CD1c-positive myeloid dendritic cell (primary cell): ENCODE data around the gene ZSCAN32.
A peak's percentile ranks its signal among the peaks of the same experiment; 100 is the strongest.

Source experiments
- DNase-seq: peaks from one replicate; pipeline ENCODE4 v3.0.0-alpha.2; 2016; ENCODE audit errors: extremely low spot score

The ZSCAN32 gene

GRCh38 chr16:3400779-3401688 is at the start of gene ZSCAN32, which contains the start of gene ZNF174:
Gene ZSCAN32, minus strand, starts transcription at chr16:3401004. Its CDS starts 3,447 bp downstream, at chr16:3397557.
Gene ZNF174, plus strand, starts transcription at chr16:3401215. Its CDS starts 790 bp downstream, at chr16:3402005.
- DNase-seq = peak; percentile 99

- DNase-seq = peak; percentile 80
These were observed 43.2 kb upstream of the ZSCAN32 start for GRCh38 chr16:3444032-3444388.

- peak; percentile 93 for DNase-seq
These were observed 42.6 kb upstream of the ZSCAN32 start, which contains the start of the genes NAA60 and ZNF597 for GRCh38 chr16:3443108-3444031. Gene NAA60, plus strand, starts transcription at chr16:3443680. Its CDS starts 32,548 bp downstream, at chr16:3476228. Gene ZNF597, minus strand, starts transcription at chr16:3443504. Its CDS starts 351 bp downstream, at chr16:3443153.

GRCh38 chr16:3439637-3440036 is 38.8 kb upstream of the ZSCAN32 start:
- DNase-seq = no peak

GRCh38 chr16:3434373-3434772 is 33.6 kb upstream of the ZSCAN32 start:
- DNase-seq = no peak

GRCh38 chr16:3431779-3432219 is 31.0 kb upstream of the ZSCAN32 start:
- DNase-seq = peak; percentile 55

GRCh38 chr16:3413730-3414379 is 13.1 kb upstream of the ZSCAN32 start:
- no peak for DNase-seq

- DNase-seq = no peak
These were observed 7.9 kb upstream of the ZSCAN32 start for GRCh38 chr16:3408561-3409197.

- DNase-seq = peak; percentile 3
These were observed 1.1 kb upstream of the ZSCAN32 start for GRCh38 chr16:3401719-3402397.

- peak; percentile 1 for DNase-seq
These were observed 392 bp downstream of the ZSCAN32 start for GRCh38 chr16:3400446-3400778.

- DNase-seq = no peak
These were observed 11.0 kb downstream of the ZSCAN32 start for GRCh38 chr16:3389663-3390338.

GRCh38 chr16:3388325-3388724 is 12.5 kb downstream of the ZSCAN32 start:
- no peak for DNase-seq

GRCh38 chr16:3383045-3383448 is 17.8 kb downstream of the ZSCAN32 start:
- DNase-seq = no peak

GRCh38 chr16:3377917-3378316 is 22.9 kb downstream of the ZSCAN32 start:
- no peak for DNase-seq

- no peak for DNase-seq
These were observed 25.1 kb downstream of the ZSCAN32 start for GRCh38 chr16:3375680-3376079.

- DNase-seq = no peak
These were observed 31.7 kb downstream of the ZSCAN32 start for GRCh38 chr16:3369073-3369472.

GRCh38 chr16:3364774-3365427 is 35.9 kb downstream of the ZSCAN32 start:
- DNase-seq = peak; percentile 85

- no peak for DNase-seq
These were observed 37.0 kb downstream of the ZSCAN32 start for GRCh38 chr16:3363793-3364192.

GRCh38 chr16:3362931-3363330 is 37.9 kb downstream of the ZSCAN32 start:
- DNase-seq = no peak
